ENCODE measurements around the gene ABCC6.
"Not testable (repeated sequence)": the region's sequence is repeated elsewhere in the genome, so short reads cannot be mapped to it uniquely, and the experiment has no call there.

ABCC6 gene

GRCh38 chr16:16200391-16200790 is 22.9 kb downstream of the ABCC6 start:
- H3K9ac ChIP-seq (ENCODE audit: low read depth, low read length); H3K27me3 ChIP-seq (ENCODE audit: control insufficient read depth, insufficient read depth, low read length); H3K36me3 ChIP-seq (ENCODE audit: control insufficient read depth, insufficient read depth, low read length); H3K4me1 ChIP-seq (ENCODE audit: control insufficient read depth, insufficient read depth, low read length); H3K4me3 ChIP-seq (ENCODE audit: low read depth, low read length); H3K9me3 ChIP-seq (ENCODE audit: control insufficient read depth, insufficient read depth, low read length): not testable (repeated sequence)

GRCh38 chr16:16199428-16199827 is 23.9 kb downstream of the ABCC6 start:
- H3K4me3 ChIP-seq (ENCODE audit: low read depth, low read length); H3K27me3 ChIP-seq (ENCODE audit: control insufficient read depth, insufficient read depth, low read length); H3K9me3 ChIP-seq (ENCODE audit: control insufficient read depth, insufficient read depth, low read length); H3K36me3 ChIP-seq (ENCODE audit: control insufficient read depth, insufficient read depth, low read length); H3K9ac ChIP-seq (ENCODE audit: low read depth, low read length); H3K4me1 ChIP-seq (ENCODE audit: control insufficient read depth, insufficient read depth, low read length): not testable (repeated sequence)

- Histone ChIP-seq H3K36me3 (ENCODE audit: control insufficient read depth, insufficient read depth, low read length) (no peaks in the 10 kb centered on the region), H3K27me3 (ENCODE audit: control insufficient read depth, insufficient read depth, low read length) (no peaks in the 10 kb centered on the region), H3K9me3 (ENCODE audit: control insufficient read depth, insufficient read depth, low read length) (no peaks in the 10 kb centered on the region), H3K4me3 (ENCODE audit: low read depth, low read length) (no peak overlapping the region), H3K9ac (ENCODE audit: low read depth, low read length) (no peak overlapping the region), H3K4me1 (ENCODE audit: control insufficient read depth, insufficient read depth, low read length) (no peaks in the 10 kb centered on the region)
Observed at GRCh38 chr16:16197966-16198365, 25.3 kb downstream of the ABCC6 start.

- Histone ChIP-seq H3K27me3 (ENCODE audit: control insufficient read depth, insufficient read depth, low read length) (no peaks in the 10 kb centered on the region), H3K9ac (ENCODE audit: low read depth, low read length) (no peak overlapping the region), H3K9me3 (ENCODE audit: control insufficient read depth, insufficient read depth, low read length) (no peaks in the 10 kb centered on the region), H3K36me3 (ENCODE audit: control insufficient read depth, insufficient read depth, low read length) (no peaks in the 10 kb centered on the region), H3K4me3 (ENCODE audit: low read depth, low read length) (no peak overlapping the region), H3K4me1 (ENCODE audit: control insufficient read depth, insufficient read depth, low read length) (no peaks in the 10 kb centered on the region)
Observed at GRCh38 chr16:16197331-16197730, 26.0 kb downstream of the ABCC6 start.

- Histone ChIP-seq H3K4me1 (ENCODE audit: control insufficient read depth, insufficient read depth, low read length) (no peaks in the 10 kb centered on the region), H3K9ac (ENCODE audit: low read depth, low read length) (no peak overlapping the region), H3K36me3 (ENCODE audit: control insufficient read depth, insufficient read depth, low read length) (no peaks in the 10 kb centered on the region), H3K9me3 (ENCODE audit: control insufficient read depth, insufficient read depth, low read length) (no peaks in the 10 kb centered on the region), H3K4me3 (ENCODE audit: low read depth, low read length) (no peak overlapping the region), H3K27me3 (ENCODE audit: control insufficient read depth, insufficient read depth, low read length) (no peaks in the 10 kb centered on the region)
Observed at GRCh38 chr16:16196099-16196498, 27.2 kb downstream of the ABCC6 start.

- H3K36me3 ChIP-seq (ENCODE audit: control insufficient read depth, insufficient read depth, low read length): no peaks in the 10 kb centered on the region
- no peaks in the 10 kb centered on the region for H3K4me1 ChIP-seq (ENCODE audit: control insufficient read depth, insufficient read depth, low read length)
- H3K27me3 ChIP-seq (ENCODE audit: control insufficient read depth, insufficient read depth, low read length): no peaks in the 10 kb centered on the region
- no peak overlapping the region for H3K4me3 ChIP-seq (ENCODE audit: low read depth, low read length)
- H3K9ac ChIP-seq (ENCODE audit: low read depth, low read length): no peak overlapping the region
- no peaks in the 10 kb centered on the region for H3K9me3 ChIP-seq (ENCODE audit: control insufficient read depth, insufficient read depth, low read length)
Observed at GRCh38 chr16:16191493-16192167, 31.7 kb downstream of the ABCC6 start.

- not testable (repeated sequence) for H3K27me3 ChIP-seq (ENCODE audit: control insufficient read depth, insufficient read depth, low read length)
Observed at GRCh38 chr16:16190966-16191365, 32.3 kb downstream of the ABCC6 start.

GRCh38 chr16:16190546-16190945 is 32.7 kb downstream of the ABCC6 start:
- Histone ChIP-seq H3K4me3 (ENCODE audit: low read depth, low read length) (no peak overlapping the region), H3K36me3 (ENCODE audit: control insufficient read depth, insufficient read depth, low read length) (no peaks in the 10 kb centered on the region), H3K9me3 (ENCODE audit: control insufficient read depth, insufficient read depth, low read length) (no peaks in the 10 kb centered on the region), H3K4me1 (ENCODE audit: control insufficient read depth, insufficient read depth, low read length) (no peaks in the 10 kb centered on the region), H3K27me3 (ENCODE audit: control insufficient read depth, insufficient read depth, low read length) (no peaks in the 10 kb centered on the region), H3K9ac (ENCODE audit: low read depth, low read length) (no peak overlapping the region)

More at GRCh38 chr16:16190966-16191365, 32.3 kb downstream of the ABCC6 start:
- H3K4me1 ChIP-seq (ENCODE audit: control insufficient read depth, insufficient read depth, low read length); H3K9ac ChIP-seq (ENCODE audit: low read depth, low read length); H3K4me3 ChIP-seq (ENCODE audit: low read depth, low read length); H3K9me3 ChIP-seq (ENCODE audit: control insufficient read depth, insufficient read depth, low read length); H3K36me3 ChIP-seq (ENCODE audit: control insufficient read depth, insufficient read depth, low read length): not testable (repeated sequence)

- H3K27me3 ChIP-seq (ENCODE audit: control insufficient read depth, insufficient read depth, low read length): no peaks in the 10 kb centered on the region
- H3K9ac ChIP-seq (ENCODE audit: low read depth, low read length): no peak overlapping the region
- H3K4me3 ChIP-seq (ENCODE audit: low read depth, low read length): no peak overlapping the region
- H3K4me1 ChIP-seq (ENCODE audit: control insufficient read depth, insufficient read depth, low read length): no peaks in the 10 kb centered on the region
- H3K9me3 ChIP-seq (ENCODE audit: control insufficient read depth, insufficient read depth, low read length): no peaks in the 10 kb centered on the region
- no peaks in the 10 kb centered on the region for H3K36me3 ChIP-seq (ENCODE audit: control insufficient read depth, insufficient read depth, low read length)
Observed at GRCh38 chr16:16189842-16190241, 33.5 kb downstream of the ABCC6 start.

GRCh38 chr16:16188827-16189226 is 34.5 kb downstream of the ABCC6 start:
- no peaks in the 10 kb centered on the region for H3K27me3 ChIP-seq (ENCODE audit: control insufficient read depth, insufficient read depth, low read length)
- H3K4me1 ChIP-seq (ENCODE audit: control insufficient read depth, insufficient read depth, low read length): no peaks in the 10 kb centered on the region
- no peaks in the 10 kb centered on the region for H3K36me3 ChIP-seq (ENCODE audit: control insufficient read depth, insufficient read depth, low read length)
- no peaks in the 10 kb centered on the region for H3K9me3 ChIP-seq (ENCODE audit: control insufficient read depth, insufficient read depth, low read length)
- H3K4me3 ChIP-seq (ENCODE audit: low read depth, low read length): no peak overlapping the region
- H3K9ac ChIP-seq (ENCODE audit: low read depth, low read length): no peak overlapping the region

GRCh38 chr16:16186820-16187219 is 36.5 kb downstream of the ABCC6 start:
- H3K36me3 ChIP-seq (ENCODE audit: control insufficient read depth, insufficient read depth, low read length): no peaks in the 10 kb centered on the region
- H3K4me1 ChIP-seq (ENCODE audit: control insufficient read depth, insufficient read depth, low read length): no peaks in the 10 kb centered on the region
- no peaks in the 10 kb centered on the region for H3K9me3 ChIP-seq (ENCODE audit: control insufficient read depth, insufficient read depth, low read length)
- H3K27me3 ChIP-seq (ENCODE audit: control insufficient read depth, insufficient read depth, low read length): no peaks in the 10 kb centered on the region
- H3K4me3 ChIP-seq (ENCODE audit: low read depth, low read length): no peak overlapping the region
- H3K9ac ChIP-seq (ENCODE audit: low read depth, low read length): no peak overlapping the region

- H3K4me1 ChIP-seq (ENCODE audit: control insufficient read depth, insufficient read depth, low read length): no peaks in the 10 kb centered on the region
- no peak overlapping the region for H3K4me3 ChIP-seq (ENCODE audit: low read depth, low read length)
- no peak overlapping the region for H3K9ac ChIP-seq (ENCODE audit: low read depth, low read length)
- no peaks in the 10 kb centered on the region for H3K27me3 ChIP-seq (ENCODE audit: control insufficient read depth, insufficient read depth, low read length)
- H3K9me3 ChIP-seq (ENCODE audit: control insufficient read depth, insufficient read depth, low read length): no peaks in the 10 kb centered on the region
- no peaks in the 10 kb centered on the region for H3K36me3 ChIP-seq (ENCODE audit: control insufficient read depth, insufficient read depth, low read length)
Observed at GRCh38 chr16:16185095-16185494, 38.2 kb downstream of the ABCC6 start.

Data from iPS-15b (cell line).